ENCODE results near the gene CA5A.
"Not testable (repeated sequence)": the region's sequence is repeated elsewhere in the genome, so short reads cannot be mapped to it uniquely, and the experiment has no call there.

The CA5A gene

GRCh38 chr16:87868254-87869029, 67.9 kb downstream of the CA5A start:
- peak; percentile 55 for DNase-seq (ENCODE audit: low read depth, low spot score)

- DNase-seq (ENCODE audit: low read depth, low spot score) = not testable (repeated sequence)
Observed at GRCh38 chr16:87865902-87866555, 70.3 kb downstream of the CA5A start.

- DNase-seq (ENCODE audit: low read depth, low spot score) = no peak
Observed at GRCh38 chr16:87864331-87864989, 71.9 kb downstream of the CA5A start.

- not testable (repeated sequence) for DNase-seq (ENCODE audit: low read depth, low spot score)
Observed at GRCh38 chr16:87863327-87863635, 73.0 kb downstream of the CA5A start.

- DNase-seq (ENCODE audit: low read depth, low spot score) = not testable (repeated sequence)
Observed at GRCh38 chr16:87862597-87863326, 73.6 kb downstream of the CA5A start.

GRCh38 chr16:87861300-87862099, 74.8 kb downstream of the CA5A start:
- not testable (repeated sequence) for DNase-seq (ENCODE audit: low read depth, low spot score)

GRCh38 chr16:87860553-87861299, 75.6 kb downstream of the CA5A start:
- DNase-seq (ENCODE audit: low read depth, low spot score) = no peak

- DNase-seq (ENCODE audit: low read depth, low spot score) = not testable (repeated sequence)
Observed at GRCh38 chr16:87858151-87858993, 78.0 kb downstream of the CA5A start.

GRCh38 chr16:87856791-87857228, 79.5 kb downstream of the CA5A start:
- no peak for DNase-seq (ENCODE audit: low read depth, low spot score)

GRCh38 chr16:87855852-87856715, 80.2 kb downstream of the CA5A start:
- DNase-seq (ENCODE audit: low read depth, low spot score) = no peak

- no peak for DNase-seq (ENCODE audit: low read depth, low spot score)
Observed at GRCh38 chr16:87854907-87855683, 81.2 kb downstream of the CA5A start.

GRCh38 chr16:87854053-87854906, 82.0 kb downstream of the CA5A start:
- no peak for DNase-seq (ENCODE audit: low read depth, low spot score)

GRCh38 chr16:87853411-87854052, 82.8 kb downstream of the CA5A start:
- peak; percentile 62 for DNase-seq (ENCODE audit: low read depth, low spot score)

- DNase-seq (ENCODE audit: low read depth, low spot score) = no peak
Observed at GRCh38 chr16:87851601-87852000, 84.7 kb downstream of the CA5A start.

- no peak for DNase-seq (ENCODE audit: low read depth, low spot score)
Observed at GRCh38 chr16:87851141-87851587, 85.2 kb downstream of the CA5A start.
